GM12872 (cell line): ENCODE measurements around the gene GCH1.

Experiments used
- TF ChIP-seq, protein P1 (sequence below): IDR thresholded peaks from 3 replicates; pipeline ENCODE4 v1.5.1; 2011; ENCODE audit warnings: low read depth, mild to moderate bottlenecking, low read length, moderate library complexity; ENCODE audit not compliant: insufficient read depth

Gene GCH1

DNA sequence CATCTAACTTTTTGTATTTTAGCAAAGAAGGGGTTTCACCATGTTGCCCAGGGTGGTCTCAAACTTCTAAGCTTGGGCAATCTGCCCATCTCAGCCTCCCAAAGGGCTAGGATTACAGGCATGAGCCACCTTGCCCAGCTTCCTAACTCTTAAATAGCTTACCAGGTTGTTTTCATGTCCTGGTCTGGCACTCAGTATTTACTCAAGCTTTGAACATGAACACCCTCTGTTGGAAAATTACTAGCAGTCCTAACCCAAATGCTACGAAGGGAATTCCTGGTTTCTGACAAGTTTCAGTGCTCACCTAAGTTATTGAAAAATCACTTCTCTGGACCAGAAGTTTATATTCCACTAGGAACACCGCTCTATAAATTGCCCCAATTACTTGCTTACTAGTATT lies 32.5 kb upstream of the GCH1 start:
- TF ChIP-seq, protein P1, sequence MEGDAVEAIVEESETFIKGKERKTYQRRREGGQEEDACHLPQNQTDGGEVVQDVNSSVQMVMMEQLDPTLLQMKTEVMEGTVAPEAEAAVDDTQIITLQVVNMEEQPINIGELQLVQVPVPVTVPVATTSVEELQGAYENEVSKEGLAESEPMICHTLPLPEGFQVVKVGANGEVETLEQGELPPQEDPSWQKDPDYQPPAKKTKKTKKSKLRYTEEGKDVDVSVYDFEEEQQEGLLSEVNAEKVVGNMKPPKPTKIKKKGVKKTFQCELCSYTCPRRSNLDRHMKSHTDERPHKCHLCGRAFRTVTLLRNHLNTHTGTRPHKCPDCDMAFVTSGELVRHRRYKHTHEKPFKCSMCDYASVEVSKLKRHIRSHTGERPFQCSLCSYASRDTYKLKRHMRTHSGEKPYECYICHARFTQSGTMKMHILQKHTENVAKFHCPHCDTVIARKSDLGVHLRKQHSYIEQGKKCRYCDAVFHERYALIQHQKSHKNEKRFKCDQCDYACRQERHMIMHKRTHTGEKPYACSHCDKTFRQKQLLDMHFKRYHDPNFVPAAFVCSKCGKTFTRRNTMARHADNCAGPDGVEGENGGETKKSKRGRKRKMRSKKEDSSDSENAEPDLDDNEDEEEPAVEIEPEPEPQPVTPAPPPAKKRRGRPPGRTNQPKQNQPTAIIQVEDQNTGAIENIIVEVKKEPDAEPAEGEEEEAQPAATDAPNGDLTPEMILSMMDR: no peak

DNA sequence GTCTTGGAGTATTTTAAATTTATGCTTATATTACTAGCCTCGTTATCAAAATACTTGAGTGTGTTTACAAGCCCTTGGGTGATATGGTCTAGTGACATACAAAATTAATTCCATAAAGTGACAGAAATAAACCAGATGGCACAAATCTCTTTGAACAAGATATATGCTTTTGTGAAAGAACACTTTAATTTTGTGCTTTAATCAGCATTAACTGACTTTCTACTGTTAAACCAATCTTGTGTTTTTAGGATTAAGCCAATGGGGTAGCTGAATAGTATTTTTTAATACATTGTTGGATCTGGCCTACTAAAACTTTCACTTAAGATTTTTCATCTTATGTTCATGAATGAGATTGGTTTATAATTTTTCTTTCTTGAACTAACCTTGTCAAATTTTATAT lies 30.4 kb upstream of the GCH1 start:
- TF ChIP-seq, protein P1: no peak

DNA sequence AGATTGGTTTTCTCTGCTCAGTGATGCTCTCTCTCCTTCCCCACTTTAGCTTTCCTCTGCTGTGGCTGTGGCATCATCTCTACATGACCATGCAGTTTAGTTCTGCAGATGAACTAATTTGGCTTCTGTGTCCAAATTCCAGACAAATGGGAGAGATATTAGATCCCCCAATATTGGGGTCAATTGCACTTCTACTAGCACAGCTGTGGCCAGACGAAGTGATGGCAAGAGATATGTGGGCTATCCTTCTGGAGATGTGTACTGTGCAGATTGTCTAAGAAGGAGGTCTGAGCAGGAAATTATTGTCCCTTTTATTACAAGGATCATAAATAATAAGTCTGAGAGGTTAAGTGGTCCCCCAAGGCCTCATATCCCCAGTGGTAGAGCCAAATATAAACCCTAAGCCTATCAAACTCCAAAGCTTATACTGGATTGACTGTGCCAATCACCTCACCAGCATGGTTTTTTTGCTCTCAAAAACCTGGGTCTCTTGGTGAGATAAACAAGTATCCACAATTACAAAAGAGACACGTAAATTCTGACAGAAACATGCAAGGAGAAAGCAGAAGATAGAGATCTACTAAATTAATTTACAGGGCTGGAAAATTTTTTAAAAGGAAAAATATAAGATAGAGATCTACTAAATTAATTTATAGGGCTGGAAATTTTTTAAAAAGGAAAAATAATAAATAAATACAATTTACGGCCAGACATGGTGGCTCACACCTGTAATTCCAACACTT lies 29.1 kb upstream of the GCH1 start:
- TF ChIP-seq, protein P1: no peak

DNA sequence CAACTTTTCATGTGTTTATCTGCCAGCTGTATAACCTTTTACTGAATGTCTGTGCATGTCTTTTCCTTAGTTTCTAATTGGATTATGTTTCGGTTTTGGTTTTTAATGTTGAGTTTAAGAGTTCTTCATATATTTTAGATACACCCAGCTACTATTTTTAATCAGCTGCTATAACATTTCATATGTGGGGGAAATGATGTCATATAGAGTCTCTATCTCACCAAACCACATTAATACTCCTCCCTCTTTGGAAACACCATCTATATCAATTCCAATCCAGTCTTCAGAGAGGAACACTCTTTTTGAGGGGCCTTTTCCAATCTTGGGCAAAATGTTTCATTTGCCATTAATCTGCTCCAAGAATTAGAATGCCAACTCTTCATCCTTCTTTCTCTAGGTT lies 28.5 kb upstream of the GCH1 start:
- TF ChIP-seq, protein P1: no peak

DNA sequence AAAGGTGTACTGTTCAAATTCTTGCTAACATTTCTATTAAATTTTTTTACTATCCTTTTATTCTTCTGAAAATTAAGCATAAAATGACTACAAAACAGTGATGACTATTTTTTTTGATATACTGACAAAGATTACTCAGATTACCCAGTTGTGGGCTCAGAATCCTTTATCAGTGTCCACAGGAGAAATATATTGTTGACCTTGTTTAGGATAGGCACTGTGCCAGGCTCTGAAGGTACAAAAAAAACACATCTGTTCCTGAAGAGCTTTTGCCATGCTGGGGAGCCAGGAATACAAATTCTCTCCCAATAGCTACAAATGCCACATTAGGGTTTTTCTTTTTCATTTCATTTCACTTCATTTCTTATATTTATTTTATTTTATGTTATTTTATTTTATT lies 26.9 kb upstream of the GCH1 start:
- TF ChIP-seq, protein P1: no peak

DNA sequence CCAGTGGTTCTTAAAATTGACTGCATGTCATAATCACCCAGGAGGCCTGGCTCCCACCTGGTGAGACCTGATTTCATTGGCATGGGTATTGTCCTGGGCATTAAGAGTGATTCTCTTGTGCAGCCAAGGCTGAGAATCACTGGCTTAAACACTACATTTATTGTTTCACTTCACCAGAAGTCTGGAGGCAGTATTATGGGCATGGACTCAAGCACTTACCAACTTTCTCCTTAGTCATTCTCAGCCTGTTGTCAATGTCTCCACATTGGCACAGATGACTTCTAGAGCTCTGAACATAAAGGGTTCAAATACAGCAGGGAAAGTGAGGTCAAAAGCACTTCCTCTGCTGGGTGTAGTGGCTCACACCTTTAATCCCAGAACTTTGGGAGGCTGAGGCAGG lies 25.6 kb upstream of the GCH1 start:
- TF ChIP-seq, protein P1: no peak

DNA sequence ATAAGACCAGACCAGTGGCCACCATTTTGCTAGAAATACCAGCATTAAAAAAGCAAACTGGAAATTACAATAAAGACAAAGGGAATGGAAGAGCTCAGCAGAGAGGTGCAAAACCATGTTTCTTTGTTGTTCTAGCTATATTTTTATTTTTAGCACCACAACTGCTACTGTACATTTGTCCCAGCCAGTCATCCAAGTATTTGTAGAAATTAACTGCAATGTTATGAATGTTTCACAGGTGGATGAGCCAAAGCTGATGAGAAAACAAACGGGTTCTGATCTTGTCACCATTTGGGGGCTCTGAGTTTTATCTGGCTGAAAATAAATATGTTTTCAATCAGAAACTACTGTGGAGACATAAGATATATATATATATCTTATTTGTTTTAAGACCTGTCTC lies 24.9 kb upstream of the GCH1 start:
- TF ChIP-seq, protein P1: no peak

DNA sequence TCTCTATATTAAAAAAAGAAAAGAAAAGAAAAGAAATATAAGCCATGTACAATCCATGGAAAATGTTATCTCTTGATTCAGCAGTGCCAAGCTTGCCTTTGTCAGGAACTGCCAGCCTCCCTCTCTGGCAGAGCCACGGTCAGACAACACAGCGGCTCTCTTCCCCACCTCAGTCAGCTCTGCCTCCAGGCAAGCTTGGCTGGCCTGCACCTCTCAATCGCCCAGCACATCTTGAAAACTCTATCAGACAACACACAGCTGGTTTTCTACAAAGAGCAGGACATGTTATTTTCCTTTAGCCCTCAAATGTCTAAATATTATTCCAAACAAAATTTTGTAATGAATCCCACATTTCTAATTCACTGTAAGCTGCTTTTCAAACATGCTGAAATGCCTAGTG lies 20.0 kb upstream of the GCH1 start:
- TF ChIP-seq, protein P1: no peak
